HG03066 (cell line): ENCODE results near the gene ELN.
"Not testable (repeated sequence)": the region's sequence is repeated elsewhere in the genome, so short reads cannot be mapped to it uniquely, and the experiment has no call there.

Experiments used
- ATAC-seq: cut with Tn5 transposase; IDR thresholded peaks from one replicate; pipeline ENCODE4 v1.9.1; 2021; ENCODE audit warnings: low read depth; ENCODE audit not compliant: unreplicated experiment

Gene ELN

DNA sequence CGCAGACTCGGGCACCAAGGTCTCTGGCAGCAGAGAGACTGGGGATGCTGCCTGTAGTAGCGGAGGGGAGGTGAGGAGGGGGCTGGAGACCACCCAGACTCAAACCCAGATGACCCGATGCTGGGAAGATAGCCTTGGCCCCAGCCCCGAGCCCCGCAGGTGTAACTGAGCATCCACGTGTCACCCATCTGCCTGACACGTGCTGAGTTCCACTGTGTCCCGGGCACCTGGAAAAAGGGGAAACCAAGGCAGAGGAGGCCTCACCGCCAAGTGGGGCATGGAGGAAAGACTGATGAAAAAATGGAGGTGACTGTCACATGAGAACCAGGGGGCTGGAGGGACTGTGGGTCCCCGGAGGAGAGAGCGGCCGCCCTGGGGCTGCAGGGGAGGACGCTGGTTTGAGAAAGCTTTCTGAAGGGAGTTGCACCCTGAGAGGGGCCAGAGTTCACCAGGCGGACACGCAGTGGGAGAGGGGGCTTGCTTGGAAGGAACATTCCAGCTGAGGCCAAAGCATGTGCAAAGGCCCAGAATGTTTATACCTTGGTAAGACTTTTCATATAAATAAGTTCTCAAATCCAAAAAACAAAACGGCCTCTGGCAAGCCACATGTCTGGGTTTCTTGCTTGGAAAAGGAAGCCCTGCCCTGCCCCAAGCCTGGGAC is 27.4 kb upstream of the ELN start:
- no peak for ATAC-seq

- ATAC-seq: no peak
Measured at GRCh38 chr7:74001150-74001494, 26.9 kb upstream of the ELN start.

DNA sequence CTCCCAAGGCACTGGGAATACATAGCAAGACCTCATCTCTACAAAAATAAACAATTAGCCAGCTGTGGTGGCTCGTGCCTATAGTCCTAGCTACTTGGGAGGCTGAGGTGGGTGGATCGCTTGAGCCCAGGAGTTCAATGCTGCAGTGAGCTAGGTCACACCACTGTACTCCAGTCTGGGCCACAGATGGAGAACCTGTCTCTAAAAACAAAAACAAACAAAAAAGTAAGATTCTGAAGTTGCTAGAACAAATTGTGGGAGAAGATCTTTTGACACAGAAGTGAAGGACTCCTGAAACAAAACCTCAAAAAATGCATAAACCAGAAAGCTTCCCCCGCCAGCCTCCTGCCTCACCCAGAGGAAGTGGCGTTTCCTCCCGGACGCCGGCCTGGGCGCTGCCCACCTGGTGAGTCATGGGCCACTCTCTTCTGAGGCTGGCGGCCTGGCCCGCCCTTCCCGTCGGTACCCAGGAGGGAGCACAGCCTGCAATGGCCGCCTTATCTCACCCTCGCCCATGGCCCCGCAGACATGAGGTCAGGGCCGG is 25.4 kb upstream of the ELN start:
- no peak for ATAC-seq

- no peak for ATAC-seq
Measured at GRCh38 chr7:74003621-74004020, 24.4 kb upstream of the ELN start.

GRCh38 chr7:74006032-74006431 is 21.9 kb upstream of the ELN start:
- ATAC-seq: no peak

GRCh38 chr7:74006451-74007241 is 21.3 kb upstream of the ELN start:
- ATAC-seq: no peak

DNA sequence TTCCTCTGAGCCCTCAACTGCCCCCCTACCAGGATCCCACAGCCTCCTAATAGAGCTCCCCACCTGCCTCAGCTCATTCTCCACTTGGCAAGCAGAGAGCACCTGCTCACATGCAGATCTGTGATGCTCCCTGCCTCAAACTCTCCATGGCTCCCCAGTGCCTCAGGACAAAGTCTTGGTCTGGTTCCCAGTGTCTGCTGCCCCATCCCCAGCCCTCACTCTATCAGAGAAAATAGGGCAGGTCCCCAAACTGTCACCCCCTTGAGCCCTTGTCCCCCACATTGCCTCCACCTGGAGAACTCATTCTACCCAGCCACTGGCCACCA is 20.8 kb upstream of the ELN start:
- no peak for ATAC-seq

GRCh38 chr7:74008687-74009086 is 19.3 kb upstream of the ELN start:
- ATAC-seq: no peak

GRCh38 chr7:74009719-74010118 is 18.3 kb upstream of the ELN start:
- no peak for ATAC-seq

DNA sequence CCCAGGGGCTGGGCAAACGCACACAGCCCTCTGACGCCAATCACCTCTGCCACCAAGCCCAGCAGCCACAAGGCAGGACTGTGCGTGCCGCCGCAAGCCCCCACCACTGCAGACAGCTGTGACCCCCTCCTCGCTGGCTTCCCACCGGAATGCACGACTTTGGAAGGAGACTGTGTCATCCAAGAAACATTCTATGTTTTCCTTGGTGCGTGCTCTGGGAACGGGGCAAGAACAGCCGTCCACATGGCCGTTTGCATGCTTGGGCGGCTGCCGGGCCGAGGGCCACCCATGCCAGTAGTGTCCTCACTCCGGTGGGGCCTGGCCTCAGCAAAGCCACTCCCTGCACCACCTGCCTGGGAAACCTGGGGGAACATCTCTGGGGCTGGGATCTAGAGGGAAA is 17.6 kb upstream of the ELN start:
- no peak for ATAC-seq

- not testable (repeated sequence) for ATAC-seq
Measured at GRCh38 chr7:74011421-74011820, 16.6 kb upstream of the ELN start.

DNA sequence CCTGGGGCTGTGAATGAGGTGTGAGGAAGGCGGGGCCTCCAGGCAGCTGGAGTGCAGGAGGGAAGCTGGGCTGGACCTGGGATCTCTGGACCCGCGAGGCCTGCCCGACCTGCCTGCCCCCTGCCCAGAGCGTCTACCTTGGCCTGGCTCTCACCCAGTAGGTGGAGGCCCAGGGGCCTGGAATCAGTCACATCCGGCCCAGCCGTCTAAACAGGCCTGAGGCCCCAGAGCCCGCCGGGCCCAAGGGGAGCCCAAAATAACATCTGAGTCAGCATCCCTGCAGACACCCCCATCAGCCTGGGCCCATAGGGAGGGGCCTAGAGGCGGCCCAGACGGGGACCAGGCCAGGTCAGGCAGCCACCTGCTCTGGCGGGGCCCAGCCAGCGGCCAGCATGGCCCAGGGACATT is 15.1 kb upstream of the ELN start:
- peak; percentile 88 for ATAC-seq

GRCh38 chr7:74013539-74014272 is 14.3 kb upstream of the ELN start:
- ATAC-seq: no peak

DNA sequence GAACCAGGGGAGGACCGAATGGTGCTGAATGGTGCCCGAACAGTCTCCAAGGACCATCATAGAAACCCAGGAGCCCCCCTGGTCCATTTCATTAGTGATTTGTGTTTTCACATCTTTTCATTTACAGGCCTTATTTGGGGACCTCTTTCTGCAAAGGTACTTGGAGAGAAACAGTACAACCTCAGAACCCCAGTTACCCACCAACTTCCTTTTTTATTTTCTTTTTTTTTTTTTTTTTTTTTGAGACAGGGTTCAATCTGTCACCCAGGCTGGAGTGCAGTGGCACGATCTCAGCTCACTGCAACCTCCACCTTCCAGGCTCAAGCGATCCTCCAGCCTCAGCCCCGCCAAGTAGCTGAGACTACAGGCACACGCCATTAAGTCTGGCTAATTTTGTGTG is 13.0 kb upstream of the ELN start:
- ATAC-seq: no peak

DNA sequence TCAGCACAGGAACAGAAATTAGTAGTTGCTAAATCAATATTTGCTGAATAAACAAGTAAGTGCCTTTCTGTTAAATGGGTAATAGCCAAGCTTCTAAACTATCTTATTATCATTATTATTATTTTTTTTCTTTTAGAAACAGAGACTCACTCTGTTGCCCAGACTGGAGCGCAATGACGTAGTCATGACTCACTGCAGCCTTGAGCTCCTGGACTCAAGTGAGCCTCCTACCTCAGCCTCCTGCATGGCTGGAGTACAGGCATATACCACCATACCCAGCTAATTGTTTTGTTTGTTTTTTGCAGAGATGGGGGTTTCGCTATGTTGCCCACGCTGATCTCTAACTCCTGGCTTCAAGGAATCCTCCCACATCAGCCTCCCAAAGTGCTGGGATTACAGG is 12.3 kb upstream of the ELN start:
- ATAC-seq: no peak

DNA sequence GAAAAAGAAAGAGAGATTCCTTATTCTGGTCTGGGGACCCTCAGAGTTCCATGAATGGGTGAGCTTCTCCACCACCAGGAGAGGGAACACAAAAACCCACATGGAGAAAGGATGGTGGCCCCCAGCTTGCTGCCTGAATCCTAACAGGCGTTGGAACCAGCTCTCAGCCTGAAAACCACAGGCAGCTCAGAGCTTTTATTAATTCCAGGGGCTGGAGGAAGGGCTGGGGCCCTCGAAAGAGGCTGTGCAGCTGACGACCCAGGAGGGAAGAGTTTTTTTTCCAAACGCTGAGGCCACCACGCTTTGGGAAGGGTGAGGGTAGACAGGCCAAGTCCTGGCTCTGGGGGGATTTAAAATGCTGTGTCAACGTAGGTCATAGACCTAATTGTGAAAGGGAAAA is 10.8 kb upstream of the ELN start:
- ATAC-seq: no peak

DNA sequence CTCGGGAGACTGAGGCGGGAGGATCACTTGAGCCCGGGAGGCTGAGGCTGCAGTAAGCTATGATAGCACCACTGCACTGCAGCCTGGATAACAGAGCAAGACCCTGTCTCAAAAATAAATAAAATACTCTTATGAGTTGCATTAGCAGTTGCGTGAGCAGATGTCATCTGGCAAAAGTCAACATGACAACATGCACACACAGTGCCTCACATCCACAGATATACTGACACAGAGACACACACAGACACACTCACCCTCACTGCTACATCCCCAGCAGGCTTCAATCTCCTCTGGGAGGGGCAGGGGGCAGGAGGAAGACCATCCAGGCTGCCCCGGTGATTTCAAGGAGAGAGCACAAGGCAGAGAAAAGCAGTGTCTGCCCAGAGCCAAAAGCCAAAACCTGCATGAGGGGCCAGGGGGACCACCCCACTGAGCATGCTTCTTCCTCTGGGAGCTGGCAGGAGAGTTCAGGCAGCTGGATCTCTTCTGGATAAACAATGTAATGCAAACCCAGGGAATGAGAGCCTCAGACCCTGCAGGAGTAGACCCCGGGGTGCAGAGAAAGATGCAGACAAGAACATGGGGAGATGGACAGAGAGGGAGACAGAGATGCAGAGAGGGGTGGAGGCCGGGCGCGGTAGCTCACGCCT is 9.6 kb upstream of the ELN start:
- no peak for ATAC-seq

DNA sequence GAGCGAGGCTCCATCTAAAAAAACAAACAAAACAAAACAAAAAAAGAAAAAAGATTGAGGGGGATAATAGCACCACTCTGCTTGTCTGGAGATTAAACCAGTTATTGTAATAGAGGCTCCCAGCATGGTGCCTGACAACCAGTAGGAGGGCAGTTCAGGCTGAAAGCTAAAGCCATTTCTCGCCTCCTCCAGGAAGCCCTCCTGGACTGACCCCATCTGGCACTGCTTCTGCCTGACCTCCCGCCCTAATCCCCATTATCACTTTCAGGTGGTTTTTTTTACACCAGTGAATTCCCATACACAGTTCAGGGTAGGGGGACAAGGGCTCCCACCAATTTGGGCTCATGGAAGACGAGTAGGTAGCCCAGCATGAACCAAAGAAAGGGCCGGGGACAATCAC is 8.8 kb upstream of the ELN start:
- ATAC-seq: no peak

- ATAC-seq: no peak
Measured at GRCh38 chr7:74020390-74020789, 7.6 kb upstream of the ELN start.

- no peak for ATAC-seq
Measured at GRCh38 chr7:74021546-74022320, 6.2 kb upstream of the ELN start.
